ENCODE data around the gene GSK3A. TPM values are rescaled to one million over a fixed set of nuclear protein-coding genes. Genes with fewer than 3 reads are reported as not detected.
"Not testable (repeated sequence)": the region's sequence is repeated elsewhere in the genome, so short reads cannot be mapped to it uniquely, and the experiment has no call there.

The GSK3A gene
- total RNA-seq, 1 experiment from 2014 or later = 33.7 TPM

DNA sequence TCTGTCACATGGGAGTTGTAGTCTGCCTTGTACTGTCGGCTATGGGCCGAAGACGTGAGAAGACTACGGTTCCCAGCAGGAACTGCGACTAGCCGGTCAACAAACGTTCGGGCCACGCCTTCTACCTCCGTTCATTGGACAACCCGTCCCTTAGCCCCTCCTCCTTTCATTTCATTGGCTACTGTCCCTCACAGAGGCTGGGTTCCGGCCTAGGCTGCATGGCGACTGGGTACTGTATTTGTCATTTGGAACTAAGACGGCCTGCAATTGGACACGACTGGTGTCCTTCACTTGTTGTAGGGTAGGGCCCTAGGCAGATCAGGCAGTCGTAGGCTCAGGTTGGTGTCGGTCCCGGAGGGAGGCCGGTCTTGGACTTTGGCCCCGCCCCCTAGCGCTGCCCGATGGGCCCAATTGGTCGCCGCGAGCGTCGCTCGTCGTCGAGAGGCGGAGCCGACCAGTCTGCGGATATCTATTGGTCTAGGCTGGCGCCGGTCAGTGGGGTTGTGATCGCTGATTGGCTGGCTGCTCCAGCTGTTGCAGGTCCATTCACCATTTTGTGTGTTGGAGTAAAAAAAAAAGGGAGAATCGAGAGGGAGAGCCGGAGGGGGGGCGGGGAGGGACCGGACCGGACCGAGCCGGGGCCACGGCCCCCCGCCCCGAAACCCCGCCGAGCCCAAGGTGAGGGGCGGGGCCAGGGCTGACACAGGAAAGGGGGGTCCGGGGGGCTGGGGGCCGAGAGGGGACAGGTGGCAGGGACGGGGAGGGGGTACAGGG lies 26.5 kb upstream of the GSK3A start, which contains the start of gene CIC:
TSS of gene CIC (plus strand) at position 549 of the 774 bp plus-strand sequence. CDS start 2,532 bp downstream, outside the sequence.
- peak; percentile 100 for DNase-seq (ENCODE audit: low read depth)

DNA sequence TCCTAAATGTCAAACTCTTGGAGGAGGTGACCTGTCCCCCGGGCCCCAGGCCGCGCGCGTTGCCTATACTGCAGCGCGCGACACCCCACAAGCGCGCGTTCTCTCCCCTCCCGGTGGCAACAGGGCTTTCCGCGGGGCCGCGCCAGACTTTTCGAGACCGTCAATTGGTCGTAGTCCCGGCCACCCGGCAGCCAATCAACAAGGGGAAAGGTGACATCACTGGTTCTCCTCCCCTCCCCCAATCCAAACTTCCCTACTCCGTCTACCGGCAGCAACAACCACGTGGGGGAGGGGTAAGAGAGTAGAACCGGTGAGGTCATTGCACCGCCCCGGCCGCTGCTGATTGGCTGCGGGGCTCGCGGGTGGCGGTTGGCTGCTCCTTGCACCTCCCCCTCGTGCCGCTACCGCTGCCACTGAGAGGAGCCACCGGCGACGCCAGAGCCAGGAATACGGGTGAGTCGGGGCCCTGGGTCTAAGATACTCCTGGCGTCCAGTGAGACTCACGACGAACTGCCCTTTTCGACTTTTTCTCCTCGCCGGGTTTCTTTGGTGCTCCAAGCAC lies 25.8 kb upstream of the GSK3A start:
- peak; percentile 99 for DNase-seq (ENCODE audit: low read depth)

DNA sequence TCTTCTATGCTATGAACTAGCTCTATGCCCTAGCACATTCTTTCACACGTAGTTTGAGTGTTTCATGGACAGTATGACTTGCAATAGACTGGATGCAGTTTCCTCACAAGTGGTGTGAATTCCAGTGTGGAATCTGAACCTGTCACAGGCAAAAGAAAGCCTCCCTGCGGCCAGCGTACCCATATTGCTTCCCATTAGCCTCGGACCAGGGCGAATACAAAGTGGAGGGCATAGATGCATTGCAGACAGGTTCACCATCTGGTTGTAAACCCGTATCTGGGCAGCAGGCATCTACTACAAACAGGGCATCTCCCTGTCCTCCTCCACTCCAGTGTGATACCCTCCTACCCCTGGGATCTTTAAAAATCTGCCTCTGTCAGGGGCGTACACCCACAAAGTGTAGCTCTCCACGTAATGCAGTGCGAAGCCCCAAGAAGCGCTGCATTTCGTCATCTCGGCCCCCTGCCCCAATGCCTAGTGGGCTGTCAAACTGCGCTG lies 25.3 kb upstream of the GSK3A start:
- no peak for DNase-seq (ENCODE audit: low read depth)

DNA sequence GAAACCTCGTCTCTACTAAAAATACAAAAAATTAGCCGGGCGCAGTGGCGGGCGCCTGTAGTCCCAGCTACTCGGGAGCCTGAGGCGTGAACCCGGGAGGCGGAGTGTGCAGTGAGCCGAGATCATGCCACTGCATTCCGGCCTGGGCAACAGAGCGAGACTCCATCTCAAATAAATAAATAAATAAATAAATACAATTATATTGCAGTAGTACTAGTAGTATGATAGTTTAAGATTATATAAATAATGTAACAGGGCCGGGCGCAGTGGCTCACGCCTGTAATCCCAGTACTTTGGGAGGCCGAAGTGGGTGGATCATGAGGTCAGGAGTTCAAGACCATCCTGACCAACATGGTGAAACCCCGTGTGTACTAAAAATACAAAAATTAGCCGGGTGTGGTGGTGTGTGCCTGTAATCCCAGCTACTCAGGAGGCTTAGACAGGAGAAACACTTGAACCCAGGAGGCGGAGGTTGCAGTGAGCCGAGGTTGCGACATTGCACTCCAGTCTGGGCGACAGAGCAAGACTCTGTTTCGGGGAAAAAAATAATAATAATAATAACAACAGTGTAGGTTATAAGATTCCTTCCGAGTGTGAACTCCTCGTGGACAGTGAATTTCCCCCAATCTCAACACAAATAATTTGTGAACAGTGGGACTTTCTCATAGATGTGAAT lies 24.7 kb upstream of the GSK3A start:
- DNase-seq (ENCODE audit: low read depth) = not testable (repeated sequence)

DNA sequence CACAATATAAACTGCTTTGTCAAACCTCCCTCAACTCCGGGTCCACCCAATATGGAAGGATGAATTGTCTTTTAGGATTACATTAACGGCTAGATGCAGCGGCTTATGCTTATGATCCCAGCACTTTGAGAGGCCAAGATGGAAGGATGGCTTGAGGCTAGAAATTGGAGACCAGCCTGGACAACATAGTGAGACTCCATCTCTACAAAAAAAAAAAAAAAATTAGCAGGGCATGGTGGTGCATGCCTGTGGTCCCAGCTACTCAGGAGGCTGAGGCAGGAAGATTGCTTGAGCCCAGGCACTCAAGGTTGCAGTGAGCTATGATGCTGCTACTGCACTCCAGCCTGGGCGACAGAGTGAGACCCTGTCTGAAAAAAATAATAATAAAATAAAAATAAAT lies 23.7 kb upstream of the GSK3A start:
- not testable (repeated sequence) for DNase-seq (ENCODE audit: low read depth)

DNA sequence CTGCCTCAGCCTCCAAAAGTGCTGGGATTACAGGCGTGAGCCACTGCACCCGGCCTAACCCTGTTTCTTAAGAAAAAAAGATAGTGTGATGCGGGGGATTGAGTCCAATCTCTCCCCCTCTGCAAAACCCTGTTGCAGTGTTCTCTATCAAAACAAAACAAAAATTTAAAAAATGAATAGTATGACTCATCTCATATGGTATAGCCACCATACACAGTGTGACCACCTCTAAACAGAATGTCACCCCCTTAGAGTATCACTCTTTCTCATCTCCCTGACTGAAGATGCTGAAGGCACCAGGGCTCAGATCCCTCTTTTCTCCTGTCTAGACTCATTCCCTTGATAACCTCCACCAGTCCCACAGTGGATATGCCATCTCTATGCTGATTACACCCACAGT lies 19.4 kb upstream of the GSK3A start:
- no peak for DNase-seq (ENCODE audit: low read depth)

DNA sequence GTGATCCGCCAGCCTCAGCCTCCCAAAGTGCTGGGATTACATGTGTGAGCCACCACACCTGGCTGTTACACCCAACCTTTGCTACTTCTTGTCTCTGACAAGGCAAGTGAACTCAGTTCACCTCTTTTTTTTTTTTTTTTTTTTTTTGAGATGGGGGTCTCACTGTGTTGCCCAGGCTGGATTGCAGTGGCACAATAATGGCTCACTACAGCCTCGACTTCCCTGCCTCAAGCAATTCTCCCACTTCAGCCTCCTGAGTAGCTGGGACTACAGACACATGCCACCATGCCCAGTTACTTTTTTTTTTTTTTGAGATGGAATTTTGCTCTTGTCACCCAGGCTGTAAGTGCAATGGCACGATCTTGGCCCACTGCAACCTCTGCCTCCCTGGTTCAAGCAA lies 15.4 kb upstream of the GSK3A start:
- DNase-seq (ENCODE audit: low read depth) = not testable (repeated sequence)

DNA sequence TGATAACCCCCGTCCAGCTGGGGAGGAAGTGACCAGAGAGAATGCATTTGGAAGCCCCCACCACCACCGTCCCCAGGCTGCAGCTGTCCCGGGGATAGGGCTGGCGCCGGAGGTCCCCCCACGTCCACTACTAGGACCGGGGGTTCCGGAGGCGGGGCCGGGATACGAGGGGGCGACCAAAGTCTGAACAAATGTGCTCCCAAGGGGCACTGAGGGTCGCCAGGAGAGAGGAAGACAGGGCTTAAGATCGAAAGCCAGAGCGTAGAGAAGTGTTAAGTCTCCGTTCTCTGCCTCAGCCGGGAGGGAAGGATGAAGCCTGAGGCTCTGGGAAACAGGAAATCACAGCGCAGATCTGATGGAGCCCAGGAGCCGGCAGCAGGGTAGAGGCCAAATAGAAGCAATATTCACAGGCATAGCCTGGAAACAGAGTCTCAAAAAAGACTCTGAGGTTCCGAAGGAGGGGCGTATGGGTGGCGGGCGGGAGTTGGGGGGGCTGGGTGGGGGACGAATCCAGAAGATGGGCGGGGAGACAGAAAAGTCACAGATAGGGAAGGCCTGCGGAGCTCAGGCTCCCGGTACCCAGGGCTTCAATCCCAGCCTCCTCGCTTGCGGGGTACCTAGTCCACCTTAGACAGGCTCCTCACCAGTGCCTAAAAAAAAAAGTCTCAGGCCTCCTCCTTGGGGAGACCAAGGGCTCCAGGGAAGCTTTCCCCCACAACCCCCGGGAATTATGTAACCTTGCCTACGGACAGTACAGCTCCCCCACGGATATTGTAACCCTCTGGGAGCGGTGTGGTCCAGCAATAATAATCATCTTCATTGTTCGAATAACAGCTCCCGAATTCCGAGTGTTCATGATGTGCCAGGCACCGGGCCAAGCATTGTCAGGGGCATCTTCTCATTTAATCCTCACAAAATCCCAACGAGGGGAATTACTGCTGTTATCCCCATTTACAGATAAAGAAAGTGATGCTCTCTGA lies 13.7 kb upstream of the GSK3A start:
- peak; percentile 61 for DNase-seq (ENCODE audit: low read depth)

DNA sequence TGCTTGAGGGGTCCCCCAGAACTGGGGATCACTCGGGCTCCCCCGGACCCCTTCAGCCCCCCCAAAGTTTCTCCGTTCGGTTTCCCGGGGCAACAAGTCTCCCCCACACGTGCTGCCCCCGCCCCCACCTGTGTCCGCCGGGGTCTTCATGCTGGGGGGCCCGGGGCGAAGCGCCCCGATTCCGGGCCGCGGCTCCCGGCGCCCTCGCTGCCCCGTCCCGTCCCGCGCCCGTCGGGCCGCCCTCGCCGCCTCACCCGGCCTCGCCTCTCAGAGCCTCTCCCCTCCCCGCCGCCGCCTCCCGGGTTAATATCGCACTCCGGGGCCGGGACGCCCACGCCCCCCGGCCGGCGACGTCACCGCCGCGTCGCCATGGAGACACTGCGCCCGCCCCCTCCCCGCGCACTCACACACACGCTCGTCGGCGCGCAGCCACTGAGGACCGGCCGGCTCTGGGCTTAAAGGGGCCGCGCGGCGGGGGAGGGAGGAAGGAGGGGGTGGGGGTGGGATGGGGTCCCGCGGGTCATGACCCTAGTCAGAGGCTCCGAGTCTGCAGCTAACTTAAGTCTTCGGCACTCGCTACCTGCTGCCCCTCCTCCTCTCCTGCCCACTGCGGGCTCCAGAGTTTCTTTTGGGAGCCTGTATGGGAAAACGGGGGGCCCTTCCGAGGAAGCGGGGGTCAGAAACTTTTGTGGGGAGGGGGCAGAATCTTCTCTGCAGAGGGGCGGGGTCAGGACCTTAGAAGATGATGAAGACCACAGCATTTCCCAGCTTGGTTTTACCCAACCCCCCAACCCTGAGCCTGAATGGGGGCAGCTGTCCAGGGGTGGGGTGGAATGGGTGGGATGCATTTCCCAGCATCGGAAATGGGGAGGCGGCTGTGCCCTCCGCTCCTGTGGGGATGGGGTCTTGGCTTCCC lies 12.7 kb upstream of the GSK3A start, which contains the start of gene ERF:
TSS of gene ERF (minus strand) at position 279 of the 916 bp plus-strand sequence. CDS start at position 150, 129 bp downstream.
- DNase-seq (ENCODE audit: low read depth) = peak; percentile 87

DNA sequence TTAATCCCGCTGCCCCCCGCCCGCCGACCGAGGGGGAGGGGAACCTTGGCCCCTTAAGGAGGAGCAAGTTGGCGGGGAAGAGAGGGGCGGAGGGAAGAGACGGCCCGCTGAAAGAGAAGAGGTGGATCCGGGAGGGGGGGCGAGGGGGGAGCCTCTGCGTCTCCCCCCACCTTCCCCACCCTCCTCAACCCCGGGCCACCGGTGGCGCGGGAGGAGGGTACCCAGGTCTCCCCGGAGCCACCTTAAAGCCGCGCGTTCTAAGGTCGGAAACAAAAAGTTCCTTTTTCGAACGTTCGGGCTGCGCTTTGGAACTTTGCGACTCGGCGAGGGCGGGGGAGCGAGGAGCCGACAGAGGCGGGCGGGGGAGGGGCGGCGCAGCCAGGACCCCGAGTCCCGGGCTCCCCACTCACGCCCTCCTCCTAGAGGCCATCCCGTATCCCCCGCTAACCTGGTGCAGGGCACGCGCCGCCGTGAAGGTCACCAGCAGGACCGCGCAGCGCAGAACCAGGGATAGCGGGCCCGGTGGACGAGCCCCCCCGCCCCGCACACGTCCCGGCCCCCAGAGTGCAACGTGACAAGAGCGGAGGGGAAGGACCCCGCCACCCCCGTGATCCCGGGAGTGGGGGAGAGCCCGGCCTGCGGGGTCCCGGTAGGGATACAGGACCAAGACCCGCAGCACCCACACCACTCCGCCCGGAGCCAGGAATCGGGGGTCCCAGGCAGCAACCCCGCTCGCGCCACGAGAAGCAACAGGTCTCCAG lies 11.9 kb upstream of the GSK3A start:
- peak; percentile 55 for DNase-seq (ENCODE audit: low read depth)

DNA sequence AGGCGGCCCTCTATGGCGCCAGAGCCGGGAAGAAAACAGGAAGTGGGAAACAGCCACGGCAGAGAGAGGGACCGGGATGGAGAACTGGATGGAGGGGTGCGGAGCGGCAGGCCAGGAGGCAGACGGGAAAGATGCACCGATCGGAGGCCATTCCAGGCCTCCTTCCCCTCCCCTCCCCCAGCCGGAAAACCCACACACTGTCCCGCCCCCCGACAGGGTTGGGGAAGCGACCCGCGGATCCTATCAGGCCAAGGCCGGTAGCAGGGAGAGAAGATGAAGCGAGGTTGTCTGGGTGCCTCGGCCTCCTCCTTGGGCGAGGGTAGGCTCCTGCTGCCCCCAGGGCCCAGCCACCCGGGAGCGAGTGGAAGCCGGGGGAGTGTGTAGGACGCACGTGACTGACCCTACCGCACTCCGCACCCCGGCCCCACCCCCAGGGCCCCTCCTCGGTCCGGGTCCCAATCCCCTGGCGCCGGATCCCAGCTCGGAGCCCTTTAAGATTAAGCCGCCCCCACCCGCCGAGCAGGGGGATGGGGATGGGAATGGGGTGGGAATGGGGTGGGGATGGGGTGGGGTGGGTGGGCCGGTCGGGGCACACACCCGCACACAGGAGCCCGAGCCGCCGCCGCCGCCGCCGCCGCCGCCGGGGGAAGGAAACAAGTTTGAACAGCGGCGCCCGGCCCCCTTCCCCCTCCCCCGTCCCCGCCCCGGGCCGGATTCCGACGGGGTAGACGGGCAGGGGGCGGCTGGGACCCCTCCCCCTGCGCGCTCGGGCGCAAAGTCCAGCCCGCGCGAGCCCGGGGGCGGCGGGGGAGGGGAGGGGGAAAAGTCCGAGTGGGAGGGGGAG lies 11.1 kb upstream of the GSK3A start:
- DNase-seq (ENCODE audit: low read depth) = peak; percentile 53

DNA sequence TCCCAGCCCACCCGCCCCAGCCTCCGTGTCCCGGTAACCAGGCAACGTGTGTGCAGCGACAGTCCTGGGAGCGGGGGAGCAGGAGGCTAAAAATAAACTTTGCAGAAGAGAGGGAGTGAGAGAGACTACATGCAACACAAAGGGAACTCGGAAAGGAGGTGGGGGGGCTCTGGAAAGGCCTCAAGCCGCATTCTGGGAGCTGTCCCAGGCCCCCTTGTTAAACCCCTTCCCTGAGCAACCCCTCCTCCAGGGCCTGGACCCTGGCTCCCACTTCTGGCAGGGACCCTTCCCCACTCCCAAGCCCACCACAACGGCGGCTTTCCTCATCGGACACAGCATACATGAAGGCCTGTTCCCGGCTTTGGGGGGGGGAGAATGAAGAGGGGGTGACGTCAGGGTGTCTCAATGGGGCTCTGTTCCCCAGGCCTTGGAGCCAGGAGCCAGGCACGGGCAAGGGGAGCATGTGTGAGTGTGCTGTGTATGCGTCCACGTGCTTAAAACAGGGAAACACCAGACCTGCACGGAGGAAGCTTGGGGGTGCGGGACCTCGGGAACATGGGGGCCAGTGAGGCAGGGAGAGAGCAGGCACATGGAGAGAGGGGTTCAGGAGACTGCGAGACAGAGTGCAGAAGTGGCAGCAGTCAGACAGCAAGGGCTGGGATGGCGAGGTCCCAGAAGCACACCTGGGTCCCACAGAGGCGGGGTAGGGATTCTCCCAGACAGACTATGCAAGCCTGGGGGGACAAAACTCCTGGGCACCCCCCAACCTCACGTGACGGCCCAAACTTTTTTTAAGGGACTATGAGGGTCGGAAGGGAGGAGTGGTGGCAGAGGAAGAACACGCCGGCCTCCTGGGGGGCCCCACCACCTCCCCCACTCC lies 10.2 kb upstream of the GSK3A start:
- peak; percentile 50 for DNase-seq (ENCODE audit: low read depth)

DNA sequence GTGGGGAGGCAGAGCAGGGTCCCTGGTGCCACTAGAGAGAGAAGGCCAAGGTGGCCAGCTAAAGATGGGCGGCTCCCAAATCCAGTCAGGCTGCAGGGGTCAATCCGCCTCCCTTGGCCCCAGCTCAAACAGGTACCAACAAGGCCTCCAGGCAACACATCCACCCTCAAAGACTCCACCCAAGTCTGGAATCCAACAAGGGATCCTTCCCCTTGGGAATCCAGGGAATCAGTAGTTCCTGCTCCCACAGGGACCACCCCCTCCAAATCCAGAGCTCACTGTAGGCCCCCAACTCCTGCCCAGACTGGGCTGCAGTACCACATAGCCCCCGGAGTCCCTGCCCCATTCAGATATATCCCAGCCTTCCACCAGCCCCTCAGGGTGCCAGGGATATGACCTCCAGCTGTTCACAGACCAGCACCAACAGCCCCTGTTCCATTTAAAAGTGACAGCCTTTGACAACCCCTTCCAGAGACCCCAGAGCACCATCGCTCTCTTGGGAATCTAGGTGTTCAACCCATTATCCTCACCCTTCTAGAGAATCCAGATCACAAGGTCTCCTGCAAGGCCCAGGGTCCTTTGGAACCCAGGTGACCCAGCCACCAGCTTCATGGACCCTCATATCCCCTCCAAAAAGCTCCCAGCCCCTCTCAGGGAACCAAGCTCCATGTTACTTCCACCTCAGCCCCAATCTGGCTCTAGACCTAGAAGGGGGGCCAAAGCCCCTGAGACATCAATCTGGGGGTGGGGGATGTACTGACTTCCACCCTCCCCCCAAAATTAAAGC lies 9.4 kb upstream of the GSK3A start:
- no peak for DNase-seq (ENCODE audit: low read depth)

DNA sequence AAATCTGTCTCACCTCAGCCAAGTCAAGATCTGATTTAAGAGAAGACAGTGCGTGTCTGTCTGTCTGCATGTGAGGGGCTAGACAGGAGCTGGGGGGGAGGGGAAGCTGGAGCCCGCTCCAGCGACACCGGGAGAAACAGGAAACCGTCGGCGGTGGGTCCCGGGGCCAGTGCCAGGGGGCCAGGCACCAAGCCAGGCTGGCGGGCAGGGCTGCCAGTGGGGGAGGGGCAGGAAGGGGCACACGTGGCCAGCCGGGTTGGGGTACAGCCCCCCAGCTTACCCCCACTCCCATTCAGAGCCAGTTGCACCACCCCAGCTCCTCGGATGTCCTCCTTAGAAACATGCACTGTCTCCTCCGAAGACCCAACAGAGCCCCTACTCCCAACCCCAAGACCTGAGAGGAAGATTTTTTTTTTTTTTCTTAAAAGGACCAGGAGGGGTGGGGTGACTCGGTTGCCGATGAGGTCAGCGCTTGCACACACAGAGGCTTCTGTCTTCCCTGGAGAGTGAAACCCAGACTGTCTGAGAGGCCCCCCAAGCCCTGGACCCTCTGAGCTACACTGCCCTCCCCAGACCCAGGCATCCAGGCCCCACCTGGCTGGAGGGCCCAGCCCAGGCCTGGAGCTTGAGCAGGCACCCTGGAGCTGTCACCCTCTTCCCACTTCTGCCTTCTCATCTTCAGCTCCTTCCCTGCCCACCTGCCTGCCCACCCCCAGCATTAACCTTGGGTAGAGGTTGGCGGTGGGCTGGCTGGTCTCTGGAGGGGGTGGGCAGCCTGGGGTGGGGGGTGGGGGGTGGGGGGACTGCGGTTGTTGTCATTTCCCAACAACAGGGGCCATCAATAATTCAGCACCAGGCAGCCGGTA lies 8.5 kb upstream of the GSK3A start:
- no peak for DNase-seq (ENCODE audit: low read depth)

DNA sequence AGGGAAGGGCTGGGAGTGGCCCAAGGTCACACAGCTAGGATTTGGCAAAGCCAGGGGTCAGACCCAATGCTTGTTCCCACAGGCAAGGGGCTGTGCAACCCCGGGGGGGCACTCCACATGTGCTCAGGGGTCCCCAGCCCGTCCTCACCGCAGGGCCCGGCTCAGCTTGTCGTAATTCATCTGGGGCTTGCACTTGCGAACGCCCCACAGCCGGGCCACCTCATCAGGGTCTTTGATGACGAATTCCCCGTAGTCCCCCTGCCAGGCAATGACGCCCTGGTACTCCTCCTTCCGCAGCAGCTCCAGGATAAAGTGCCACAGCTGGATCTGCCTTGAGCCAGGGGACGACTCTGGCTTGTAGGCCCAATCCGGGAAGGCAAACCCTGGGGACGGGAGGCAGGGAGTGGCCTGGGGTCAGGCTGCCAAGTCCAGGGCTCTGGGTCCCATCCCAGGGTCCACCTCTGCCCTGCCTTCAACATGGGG lies 7.8 kb upstream of the GSK3A start:
- no peak for DNase-seq (ENCODE audit: low read depth)

Data from LHCN-M2 (cell line).